Prostate gland (tissue), 2 donors: ENCODE measurements around the gene DHX35.

Source experiments
- CTCF ChIP-seq, 4 experiments: fragments of 200-600 bp in 2 of 4; fragments of 450-650 bp in 2 of 4; sonication (generic) in 2 of 4; IDR thresholded peaks; 1 replicate in 3 of 4; 2 replicates in 1 of 4; pipeline ENCODE4 v1.5.1; 2016 to 2019; ENCODE audit warnings: antibody characterized with exemption in 4 of 4, mild to moderate bottlenecking in 2 of 4, moderate library complexity in 2 of 4
- POLR2A ChIP-seq: fragments of 450-650 bp; IDR thresholded peaks from one replicate; pipeline ENCODE4 v1.6.1; 2016; ENCODE audit warnings: antibody characterized with exemption, mild to moderate bottlenecking
- POLR2AphosphoS5 ChIP-seq: sonication (generic); formaldehyde crosslinking; IDR thresholded peaks from one replicate; pipeline ENCODE4 v1.6.1; 2017; ENCODE audit warnings: antibody characterized with exemption

- TF ChIP-seq CTCF (IDR thresholded peaks at IDR 0.05) (no peak), POLR2A (no peak), POLR2AphosphoS5 (no peak)
These were observed 54.4 kb downstream of the DHX35 start for GRCh38 chr20:39016506-39016905.
